ENCODE measurements around the gene RPS27.
"Not testable (repeated sequence)": the region's sequence is repeated elsewhere in the genome, so short reads cannot be mapped to it uniquely, and the experiment has no call there.

The RPS27 gene

DNA sequence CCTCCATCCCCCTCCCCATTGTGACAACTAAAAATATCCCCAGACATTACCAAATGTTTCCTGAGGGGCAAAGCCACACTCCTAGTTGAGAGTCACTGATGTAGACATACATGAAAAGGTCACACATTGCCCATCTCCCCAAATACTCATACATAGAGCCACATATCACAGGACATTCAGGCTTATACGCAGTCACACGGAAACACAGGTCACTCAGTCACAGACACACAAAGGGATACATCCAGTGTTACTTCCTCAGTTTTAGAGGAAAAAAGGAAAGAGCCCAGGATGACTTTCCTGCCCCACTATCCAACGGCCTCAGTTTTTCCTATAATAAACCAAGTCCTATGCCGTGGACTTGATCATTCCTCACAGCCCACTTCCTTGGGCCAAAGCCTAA lies 29.1 kb upstream of the RPS27 start:
- DNase-seq (ENCODE audit: low spot score): no peak

DNA sequence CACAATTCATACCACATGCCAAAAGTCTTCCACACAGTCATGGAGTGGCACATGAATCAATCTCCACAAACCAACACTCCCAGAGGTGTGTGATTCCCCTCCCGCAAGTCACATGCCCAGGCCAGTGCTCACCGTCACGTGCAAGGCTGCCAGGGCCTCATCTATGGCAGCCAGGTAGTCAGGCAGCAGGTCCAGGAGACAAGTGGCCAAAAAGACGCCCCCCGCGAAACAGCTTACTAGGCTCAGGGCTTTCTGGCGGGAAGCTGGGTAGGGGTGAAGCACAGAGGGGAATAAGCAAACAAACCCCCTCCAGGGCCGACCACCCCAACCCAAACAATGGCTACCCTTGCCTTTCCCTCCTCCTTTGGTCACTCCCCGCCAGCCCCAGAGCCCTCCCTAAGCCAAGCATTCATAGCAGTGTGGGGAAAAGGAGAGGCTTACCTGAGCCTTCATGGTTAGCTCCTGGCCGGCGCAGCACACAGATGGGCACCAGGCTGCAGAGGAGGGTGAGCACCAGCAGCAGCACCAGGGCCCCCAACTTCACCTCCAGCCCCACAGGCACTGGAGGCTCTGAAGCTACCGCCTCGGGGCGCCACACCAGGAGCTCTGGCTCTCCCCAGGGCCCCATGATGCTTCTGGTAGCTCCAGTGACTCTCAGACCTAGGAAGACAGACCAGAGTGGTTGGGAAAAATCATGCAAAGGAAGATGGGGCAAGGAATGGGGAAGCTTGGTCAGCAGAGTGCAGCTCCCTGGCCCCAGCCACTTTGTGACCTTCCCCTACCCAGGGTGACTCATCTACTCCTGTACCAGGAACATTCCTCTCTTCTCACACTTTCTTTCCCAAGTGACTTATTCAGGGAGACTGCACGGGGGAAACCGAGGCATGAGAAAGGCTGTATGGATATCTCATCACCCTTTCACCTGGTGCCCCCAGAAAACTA lies 28.2 kb upstream of the RPS27 start:
- no peak for DNase-seq (ENCODE audit: low spot score)

DNA sequence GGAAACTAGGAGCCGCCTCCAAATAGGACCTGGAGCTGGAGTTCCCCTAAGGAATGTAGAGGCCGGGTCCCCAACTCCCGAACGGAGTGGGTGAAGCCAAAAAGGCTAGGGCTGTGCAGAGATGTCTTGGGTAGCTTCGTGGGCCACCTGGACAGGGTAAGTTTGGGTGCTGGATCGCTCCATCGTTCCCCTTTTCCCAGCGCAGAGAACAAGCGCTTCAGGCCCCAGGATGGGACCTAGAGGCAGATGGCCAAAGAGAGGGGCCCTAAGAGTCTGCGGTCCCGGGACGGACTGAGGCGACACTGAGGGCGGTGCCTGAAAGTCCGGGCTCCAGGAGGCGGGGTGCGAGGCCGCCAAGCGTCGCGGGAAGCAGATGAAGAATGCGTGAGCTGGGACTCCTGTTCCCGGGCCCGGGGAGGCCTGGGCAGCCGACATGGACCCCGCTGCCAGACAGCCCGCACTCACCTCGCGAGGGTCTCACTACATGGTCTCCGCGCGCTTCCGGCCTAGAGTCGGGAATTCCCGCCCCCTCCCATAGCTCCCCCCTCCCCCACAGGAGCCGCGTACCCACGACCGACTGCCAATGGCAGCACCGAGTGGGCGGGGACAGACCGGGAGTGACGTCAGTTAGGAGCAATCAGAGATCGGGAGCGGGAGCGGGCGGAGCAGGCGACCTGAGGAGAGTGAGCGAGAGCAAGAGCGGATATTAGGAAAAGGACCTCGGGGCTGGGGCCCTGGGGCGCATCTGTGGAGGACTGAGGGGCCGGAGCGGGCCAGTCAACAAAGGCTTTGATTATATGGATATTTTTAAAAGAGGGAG lies 27.3 kb upstream of the RPS27 start, which contains the start of gene SLC39A1:
Gene SLC39A1, minus strand, starts transcription at position 508 of the 820 bp plus-strand sequence. CDS start 822 bp downstream, outside the sequence.
- DNase-seq (ENCODE audit: low spot score): peak; percentile 98

DNA sequence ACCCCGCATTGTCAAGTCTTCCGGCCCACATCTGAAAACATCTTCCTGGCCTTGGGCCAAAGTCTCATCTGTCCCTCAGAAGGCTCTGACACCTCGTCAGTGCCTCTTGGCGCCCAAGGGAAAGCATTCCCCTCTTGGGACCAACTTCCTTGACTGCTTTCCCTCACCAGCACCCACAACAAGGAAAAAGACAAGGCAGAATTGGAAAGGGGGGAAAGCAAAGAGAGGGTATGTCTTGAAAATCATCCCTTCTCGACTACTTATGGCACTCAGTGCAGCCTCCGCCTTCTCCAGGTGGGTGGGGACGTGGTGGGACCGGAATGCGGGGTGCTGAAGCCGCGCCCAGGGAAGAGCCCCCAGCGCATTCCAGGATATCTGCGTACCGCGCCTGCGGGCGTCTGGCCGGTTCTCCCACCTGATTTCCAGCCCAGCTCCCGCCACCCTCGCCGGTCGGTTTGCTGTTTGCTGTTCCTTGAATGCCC lies 26.7 kb upstream of the RPS27 start:
- peak; percentile 82 for DNase-seq (ENCODE audit: low spot score)

DNA sequence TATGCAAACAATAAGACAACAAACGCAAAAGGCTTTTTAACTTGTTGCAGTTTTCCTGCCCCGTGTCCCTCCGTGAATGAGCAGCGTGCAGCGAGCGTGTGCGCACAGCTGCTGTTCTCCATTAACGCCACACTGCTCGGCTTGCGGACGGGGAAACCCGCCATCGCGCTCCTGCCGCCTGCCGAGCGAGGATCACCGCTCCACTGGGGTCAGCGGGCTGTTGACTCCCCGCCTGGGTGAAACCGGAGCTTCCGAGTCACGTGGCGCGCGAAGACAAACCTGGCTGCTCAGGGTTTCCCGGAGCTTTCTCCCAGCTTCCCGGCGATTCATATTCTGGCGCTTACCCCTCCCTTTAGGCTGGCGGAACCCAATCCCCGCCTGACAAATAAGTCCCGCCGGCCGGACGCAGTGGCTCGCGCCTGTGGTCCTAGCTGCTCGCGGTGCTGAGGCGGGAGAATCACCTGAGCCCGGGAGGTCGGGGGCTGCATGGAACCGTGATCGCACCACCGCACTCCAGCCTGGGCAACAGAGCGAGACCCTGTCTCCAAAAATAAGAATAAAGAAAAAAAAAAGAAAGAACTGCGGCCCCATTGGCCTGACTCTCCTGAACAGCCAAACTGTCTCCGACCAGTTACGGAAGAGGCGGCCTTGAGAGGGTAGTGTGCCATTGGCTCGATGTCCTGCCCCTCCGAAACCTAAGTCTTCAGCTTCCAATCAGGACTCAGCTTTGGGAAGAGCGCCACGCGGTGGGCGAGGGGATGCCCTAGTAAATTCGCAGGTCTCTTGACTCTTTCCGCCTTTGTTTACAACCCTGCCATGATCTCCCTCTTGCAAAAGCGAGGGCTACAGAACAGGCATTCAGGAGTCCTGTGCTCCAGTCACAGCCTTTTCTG lies 23.2 kb upstream of the RPS27 start, which contains the start of gene CREB3L4:
Gene CREB3L4, plus strand, starts transcription at position 796 of the 893 bp plus-strand sequence. CDS start 624 bp downstream, outside the sequence.
- DNase-seq (ENCODE audit: low spot score): peak; percentile 95

DNA sequence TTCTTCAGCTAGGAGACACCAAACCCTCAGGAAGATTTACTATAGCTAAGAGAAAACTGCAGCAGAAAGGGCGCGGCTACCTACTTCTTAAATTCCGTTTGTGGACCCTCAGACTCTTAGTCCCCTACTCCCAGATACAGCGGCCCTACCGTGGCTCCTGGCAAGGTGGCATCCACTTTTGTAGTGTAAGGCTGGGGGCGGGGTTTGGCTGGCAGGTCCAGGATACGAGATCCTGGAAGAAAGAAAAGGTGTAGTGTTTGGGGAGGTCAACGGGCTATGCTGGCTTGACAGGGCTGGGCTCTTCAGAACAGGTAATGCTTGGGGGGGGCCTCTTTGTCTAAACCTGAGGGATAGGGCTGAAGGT lies 22.6 kb upstream of the RPS27 start:
- no peak for DNase-seq (ENCODE audit: low spot score)

DNA sequence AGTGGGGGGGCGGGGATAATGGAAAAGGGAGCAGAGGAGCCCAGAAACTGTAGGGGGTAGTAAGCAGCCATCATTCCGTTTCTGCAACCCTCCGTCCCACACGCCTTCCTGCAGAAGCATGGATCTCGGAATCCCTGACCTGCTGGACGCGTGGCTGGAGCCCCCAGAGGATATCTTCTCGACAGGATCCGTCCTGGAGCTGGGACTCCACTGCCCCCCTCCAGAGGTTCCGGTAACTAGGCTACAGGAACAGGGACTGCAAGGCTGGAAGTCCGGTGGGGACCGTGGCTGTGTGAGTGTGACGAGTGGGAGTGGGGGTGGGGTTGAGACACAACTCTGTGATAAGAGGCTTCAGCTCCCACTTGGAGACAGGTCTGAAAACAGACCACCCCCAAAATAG lies 22.2 kb upstream of the RPS27 start:
- no peak for DNase-seq (ENCODE audit: low spot score)

DNA sequence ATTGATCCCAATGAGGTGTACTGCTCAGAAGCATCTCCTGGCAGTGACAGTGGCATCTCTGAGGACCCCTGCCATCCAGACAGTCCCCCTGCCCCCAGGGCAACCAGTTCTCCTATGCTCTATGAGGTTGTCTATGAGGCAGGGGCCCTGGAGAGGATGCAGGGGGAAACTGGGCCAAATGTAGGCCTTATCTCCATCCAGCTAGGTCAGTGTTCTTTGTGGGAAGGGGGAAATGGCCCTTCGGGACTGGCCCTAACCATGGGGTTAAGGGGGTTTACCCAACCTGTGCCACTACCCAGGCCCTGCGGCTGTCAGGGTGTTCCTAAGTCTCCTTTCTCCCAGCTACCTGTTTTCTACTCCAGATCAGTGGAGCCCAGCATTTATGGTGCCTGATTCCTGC lies 21.6 kb upstream of the RPS27 start:
- no peak for DNase-seq (ENCODE audit: low spot score)

DNA sequence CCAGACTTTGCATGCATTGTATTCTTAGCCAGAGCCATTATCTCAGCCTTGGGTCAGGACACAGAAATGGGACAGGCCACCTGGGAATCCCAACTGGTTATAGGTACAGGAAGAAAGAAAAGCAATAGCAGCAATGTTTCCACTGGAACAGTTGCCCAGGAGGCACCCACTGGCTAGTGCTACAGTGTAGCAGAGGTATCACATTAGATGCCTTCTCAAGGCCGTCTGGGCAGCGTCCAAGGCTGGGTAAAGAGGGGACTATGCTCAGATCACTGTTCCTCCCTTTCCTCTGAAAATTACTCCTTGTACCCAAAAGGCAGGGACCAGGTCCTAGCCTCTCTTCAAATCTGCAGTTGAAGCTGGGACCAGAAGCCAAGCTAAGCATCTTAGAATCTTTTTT lies 20.2 kb upstream of the RPS27 start:
- DNase-seq (ENCODE audit: low spot score): no peak

DNA sequence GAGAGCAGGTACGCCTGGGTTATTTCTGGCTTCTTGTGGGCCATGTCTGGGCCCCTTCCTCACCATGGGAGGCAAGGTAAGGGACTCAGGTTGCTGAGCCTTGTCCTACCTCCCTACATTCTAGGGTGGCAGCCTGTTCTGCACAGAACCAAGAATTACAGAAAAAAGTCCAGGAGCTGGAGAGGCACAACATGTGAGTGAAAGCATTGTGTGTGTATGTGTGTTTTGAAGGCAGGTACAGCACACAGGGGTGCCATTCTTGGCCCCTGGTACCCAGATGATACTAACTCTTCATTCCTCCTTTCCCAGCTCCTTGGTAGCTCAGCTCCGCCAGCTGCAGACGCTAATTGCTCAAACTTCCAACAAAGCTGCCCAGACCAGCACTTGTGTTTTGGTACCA lies 17.5 kb upstream of the RPS27 start:
- no peak for DNase-seq (ENCODE audit: low spot score)

DNA sequence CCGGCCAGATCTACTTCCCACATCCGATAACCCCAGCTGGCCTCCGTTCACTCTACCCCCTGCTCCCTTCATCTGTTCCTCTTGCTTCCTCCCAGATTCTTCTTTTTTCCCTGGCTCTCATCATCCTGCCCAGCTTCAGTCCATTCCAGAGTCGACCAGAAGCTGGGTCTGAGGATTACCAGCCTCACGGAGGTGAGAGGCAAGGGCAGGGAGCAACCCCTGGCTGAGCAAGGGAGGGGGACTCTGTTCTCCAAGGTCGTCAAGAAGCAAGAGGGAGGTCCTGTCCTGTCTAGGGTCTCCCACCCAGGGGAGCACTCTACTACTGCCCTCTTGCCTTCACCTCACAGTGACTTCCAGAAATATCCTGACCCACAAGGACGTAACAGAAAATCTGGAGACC lies 17.0 kb upstream of the RPS27 start:
- DNase-seq (ENCODE audit: low spot score): no peak

DNA sequence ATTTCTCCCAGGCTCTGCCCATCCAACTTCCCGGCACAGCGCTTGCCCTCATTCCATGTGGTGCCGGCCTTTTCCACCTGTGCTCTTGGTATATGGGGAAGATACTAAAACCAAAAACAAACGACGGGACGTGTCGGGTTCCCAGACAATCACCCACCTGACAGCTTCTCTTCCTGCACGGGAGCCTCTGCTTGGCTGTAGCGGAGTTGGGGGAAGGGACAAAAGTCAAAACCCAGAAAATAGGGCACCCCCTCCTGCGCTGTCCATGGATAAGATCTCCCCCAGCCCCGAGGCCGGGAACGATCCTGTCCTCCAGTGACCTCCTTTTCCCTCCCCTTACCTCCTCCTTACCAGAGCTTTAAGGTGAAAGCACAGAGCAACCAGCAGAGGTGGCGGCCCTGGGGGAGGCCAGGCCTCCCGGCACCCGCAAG lies 13.7 kb upstream of the RPS27 start:
- DNase-seq (ENCODE audit: low spot score): no peak

DNA sequence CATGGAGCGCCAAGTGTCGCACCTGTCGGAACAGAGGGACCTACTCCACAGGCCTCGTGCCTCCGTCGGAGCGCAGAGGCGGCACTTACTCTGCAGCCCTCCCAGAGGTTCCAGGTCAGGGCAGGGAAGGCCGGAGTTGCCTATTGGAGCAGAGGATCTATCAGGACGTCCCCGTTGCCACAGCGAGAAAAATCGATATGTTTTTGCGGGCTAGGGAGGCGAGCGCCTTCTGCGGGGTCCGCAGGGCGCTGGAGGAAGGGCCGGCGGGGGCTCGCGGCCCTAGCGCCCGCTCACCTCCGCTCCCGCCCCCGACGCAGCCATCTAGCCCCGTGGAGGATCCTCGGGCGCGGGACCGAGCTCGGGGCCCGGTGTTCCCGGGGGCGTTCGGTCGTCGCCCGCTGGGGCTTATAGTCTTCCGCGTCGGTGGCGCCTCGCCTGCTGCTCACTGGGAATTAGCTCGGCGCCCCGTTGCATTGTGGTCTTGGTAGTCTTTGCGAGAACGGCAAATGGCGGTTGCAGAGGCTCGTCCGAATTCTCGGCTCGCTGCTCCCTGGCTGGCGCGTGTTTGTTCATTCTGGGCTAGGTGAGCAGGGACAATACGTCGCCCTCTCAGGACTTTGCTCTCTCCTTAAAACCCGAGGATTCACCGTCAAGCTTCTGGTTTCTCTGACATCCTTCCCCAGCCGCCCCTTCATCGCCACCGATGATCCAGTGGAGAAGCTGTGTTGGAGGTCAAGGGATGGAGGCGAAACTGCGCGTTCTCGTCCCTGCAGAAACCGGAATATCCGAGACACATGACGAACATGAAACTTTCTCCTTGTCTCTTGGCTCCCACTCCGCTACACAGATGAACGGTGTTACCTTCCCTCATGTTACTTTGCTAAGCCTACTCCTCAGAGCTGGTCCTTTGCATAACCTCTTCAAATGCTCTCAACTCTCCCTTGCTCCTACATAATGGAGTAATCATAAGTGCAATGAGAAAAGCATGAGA lies 13.0 kb upstream of the RPS27 start, which contains the start of gene JTB:
Gene JTB, minus strand, starts transcription at position 425 of the 991 bp plus-strand sequence. Its CDS starts 422 bp downstream, at position 3.
- DNase-seq (ENCODE audit: low spot score): peak; percentile 92

DNA sequence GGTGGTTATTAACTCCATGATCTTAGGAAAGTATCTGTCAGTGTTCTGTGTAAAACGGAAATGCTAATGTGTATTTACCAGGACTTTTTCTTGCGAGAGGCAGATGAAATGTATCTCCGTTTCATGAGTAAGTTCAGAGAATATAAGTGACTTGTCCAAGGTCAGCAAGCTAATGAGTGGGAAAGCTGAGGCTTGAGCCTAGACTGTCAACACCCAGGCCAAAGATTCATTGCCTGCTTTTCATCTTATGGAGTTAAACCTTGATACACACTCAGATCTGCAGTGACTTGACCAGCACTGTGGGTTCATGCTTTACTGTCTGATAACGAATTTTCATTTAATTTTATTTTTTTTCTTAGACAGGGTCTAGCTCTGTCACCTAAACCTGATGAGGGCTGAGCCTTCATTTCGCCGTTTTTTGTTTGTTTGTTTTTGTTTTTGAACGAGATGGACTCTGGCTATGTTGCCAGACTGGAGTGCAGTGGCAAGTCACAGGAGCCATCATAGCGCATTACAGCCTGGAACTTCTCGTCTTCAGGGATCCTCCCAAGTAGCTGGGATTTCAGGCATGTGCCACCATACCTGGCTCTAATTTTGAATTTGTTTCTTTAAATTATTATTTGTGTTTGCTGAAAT lies 12.2 kb upstream of the RPS27 start:
- no peak for DNase-seq (ENCODE audit: low spot score)

DNA sequence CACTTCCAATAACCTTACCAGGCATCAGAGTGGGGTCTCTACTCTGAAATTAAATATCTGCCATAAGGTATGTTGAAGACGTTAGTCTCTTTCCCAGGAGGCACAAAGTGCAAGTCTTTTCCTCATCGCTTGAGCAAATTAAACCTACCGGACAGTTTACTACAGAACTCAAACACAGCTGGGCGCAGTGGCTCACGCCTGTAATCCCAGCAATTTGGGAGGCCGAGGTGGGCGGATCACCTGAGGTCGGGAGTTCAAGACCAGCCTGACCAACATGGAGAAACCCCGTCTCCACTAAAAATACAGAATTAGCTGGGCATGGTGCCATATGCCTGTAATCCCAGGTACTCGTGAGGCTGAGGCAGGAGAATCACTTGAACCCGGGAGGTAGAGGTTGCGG lies 11.5 kb upstream of the RPS27 start:
- not testable (repeated sequence) for DNase-seq (ENCODE audit: low spot score)

DNA sequence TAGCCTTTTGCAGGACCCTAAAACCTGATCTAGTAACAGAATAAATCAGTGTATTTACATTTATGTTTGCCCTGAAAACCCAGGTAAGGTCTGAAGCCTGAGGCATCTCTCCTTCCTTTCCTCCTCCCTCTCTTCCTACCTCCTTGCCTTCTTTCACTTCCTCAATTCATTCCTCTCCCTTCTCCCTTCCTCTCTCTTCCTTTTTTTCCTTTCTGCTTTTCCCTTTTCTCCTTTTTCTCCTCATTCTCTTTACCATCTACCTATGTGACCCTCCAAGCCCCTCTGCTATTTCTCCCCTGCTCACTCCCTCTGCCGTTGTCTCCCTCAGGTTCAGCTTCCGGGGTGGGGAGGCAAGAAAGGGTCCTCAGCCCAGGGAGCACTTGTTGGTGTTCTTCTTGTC lies 8.8 kb upstream of the RPS27 start:
- DNase-seq (ENCODE audit: low spot score): not testable (repeated sequence)

DNA sequence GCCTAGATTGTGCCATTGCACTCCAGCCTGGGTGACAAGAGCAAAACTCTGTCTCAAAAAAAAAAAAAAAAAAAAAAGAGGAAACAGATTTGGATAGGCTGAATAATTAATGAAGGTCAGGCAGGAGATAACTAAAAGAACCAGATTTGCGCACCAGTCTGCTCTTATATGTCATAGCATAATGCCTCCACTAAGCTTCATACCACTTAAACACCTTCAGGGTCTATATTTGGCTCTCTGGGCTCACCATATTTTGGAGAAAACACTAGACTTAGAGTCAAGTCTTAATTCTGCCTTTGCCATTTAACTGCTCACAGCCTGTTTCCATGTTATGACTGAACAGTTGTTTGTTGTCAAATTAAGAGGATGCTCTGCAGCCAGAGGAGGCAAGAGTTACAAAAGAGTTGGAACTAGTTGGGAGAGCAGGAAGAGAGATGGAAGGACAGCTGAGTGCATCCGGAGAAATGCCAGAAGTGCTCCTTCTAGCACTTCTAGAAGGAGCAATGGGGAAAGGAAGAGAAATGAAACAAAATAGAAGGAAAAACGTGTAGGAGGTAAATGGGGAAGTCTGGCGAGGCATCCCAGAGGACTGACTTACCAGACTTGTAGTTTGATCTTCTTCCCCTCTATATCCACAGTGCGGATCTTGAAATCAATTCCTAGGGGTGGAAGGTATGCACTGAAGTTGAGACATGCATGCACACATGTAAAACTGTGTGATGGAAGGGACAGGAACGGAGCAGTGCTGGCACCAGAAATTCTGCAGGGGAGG lies 6.3 kb upstream of the RPS27 start:
- no peak for DNase-seq (ENCODE audit: low spot score)

DNA sequence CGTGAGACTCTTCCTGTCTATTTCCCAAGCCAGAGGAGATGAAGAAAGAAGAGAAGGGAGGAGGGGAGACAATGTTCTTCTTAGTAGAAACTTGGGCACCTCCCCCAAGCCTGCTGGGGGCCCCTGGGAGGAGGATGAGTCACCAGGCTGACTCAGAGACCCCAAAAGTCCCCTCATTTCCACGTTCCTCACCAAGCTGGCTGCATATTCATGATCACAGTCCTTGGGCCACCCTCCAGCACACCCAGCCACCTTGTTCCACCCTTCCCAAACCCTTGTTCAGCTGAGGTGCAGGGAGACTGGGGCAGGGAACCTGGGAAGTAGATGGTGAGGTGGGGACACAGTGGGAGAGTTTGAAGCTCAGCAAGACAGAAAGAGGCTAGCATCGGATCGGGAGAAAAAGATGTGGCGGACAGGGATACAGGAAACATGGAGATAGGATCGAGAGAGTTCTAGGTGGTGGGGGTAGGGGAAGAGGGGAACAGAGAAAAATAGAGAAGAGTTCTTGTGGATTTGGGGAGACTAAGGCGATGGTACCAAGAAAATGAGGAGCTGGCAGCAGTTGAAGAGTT lies 5.1 kb upstream of the RPS27 start:
- no peak for DNase-seq (ENCODE audit: low spot score)

Data from ecto neural progenitor cell (in vitro differentiated cells).